ENCODE data around the gene PRXL2B.

- TF ChIP-seq CTCF (IDR thresholded peaks at IDR 0.05; ENCODE audit: insufficient read depth, low read length) (no peak), GABPA (IDR thresholded peaks at IDR 0.05; ENCODE audit: low read depth) (no peak), REST (IDR thresholded peaks at IDR 0.05; ENCODE audit: insufficient replicate concordance, low read depth) (no peak), POLR2AphosphoS5 (IDR thresholded peaks at IDR 0.05; ENCODE audit: low read depth) (no peak), SPI1 (IDR thresholded peaks at IDR 0.05; ENCODE audit: borderline replicate concordance, low read depth) (no peak)
Measured at GRCh38 chr1:2539312-2539907, 47.2 kb upstream of the PRXL2B start.
